HTR-8/SVneo (cell line): Measurements from ENCODE around the gene SPTBN1.
"Not testable (repeated sequence)": the region's sequence is repeated elsewhere in the genome, so short reads cannot be mapped to it uniquely, and the experiment has no call there.

Experiments used
- DNase-seq: peaks from one replicate; pipeline ENCODE4 v3.0.0; 2011; ENCODE audit warnings: low spot score, mixed read lengths; ENCODE audit not compliant: insufficient read length
- FAIRE-seq: peaks from 2 replicates; lab custom pipeline; 2011; peaks lifted over from hg19 to GRCh38; lab: Jason Lieb, UNC

The SPTBN1 gene

GRCh38 chr2:54466870-54467269, 10.7 kb downstream of the SPTBN1 start:
- no peak for FAIRE-seq
- DNase-seq = no peak

DNA sequence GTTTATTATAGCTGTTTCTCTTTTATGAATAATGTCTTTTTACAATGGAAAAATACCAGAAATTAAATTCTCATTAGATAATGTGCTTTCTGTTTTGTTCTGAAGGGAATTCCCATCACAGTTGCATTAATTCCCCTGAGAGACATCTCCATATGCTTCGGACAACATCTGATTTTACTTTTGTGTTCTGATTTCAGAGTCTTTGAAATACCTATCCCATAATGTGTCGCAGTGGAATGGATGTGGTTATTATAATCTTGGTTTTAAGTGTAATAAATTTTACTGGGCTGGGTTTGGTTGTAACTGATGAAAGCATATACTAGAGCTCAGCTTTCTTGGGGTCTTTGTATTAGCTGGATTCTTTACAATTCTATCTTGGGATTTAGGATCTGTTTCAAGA, 12.5 kb downstream of the SPTBN1 start:
- DNase-seq (no peak), FAIRE-seq (no peak)

GRCh38 chr2:54469484-54470053, 13.4 kb downstream of the SPTBN1 start:
- no peak for FAIRE-seq
- no peak for DNase-seq

- FAIRE-seq = no peak
- DNase-seq = peak; percentile 47
Measured at GRCh38 chr2:54470266-54470938, 14.3 kb downstream of the SPTBN1 start.

GRCh38 chr2:54471221-54471711, 15.1 kb downstream of the SPTBN1 start:
- peak; percentile 64 for DNase-seq
- peak; percentile 84 for FAIRE-seq

DNA sequence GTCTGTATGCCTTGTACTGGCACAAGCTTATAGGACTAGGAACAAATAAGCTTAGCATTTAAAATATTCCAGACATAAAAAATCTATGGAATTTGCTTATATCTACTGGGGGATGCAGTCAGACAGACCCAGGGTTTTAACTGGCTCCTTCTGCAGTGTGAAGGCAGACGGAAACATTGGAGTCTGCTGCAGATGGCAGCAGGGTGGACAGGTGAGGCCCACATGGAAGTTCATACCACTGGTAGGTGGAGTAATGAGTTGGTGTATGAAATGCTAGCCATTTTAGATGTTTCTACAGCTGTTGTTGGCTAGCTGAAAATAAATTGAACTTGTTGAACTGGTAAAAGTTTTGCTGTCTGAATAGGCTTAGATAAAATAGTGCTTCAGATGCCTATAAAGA, 17.7 kb downstream of the SPTBN1 start:
- no peak for FAIRE-seq
- no peak for DNase-seq

- DNase-seq (no peak), FAIRE-seq (no peak)
Measured at GRCh38 chr2:54475285-54475684, 19.2 kb downstream of the SPTBN1 start.

- FAIRE-seq (no peak), DNase-seq (no peak)
Measured at GRCh38 chr2:54475919-54476318, 19.8 kb downstream of the SPTBN1 start.

- no peak for DNase-seq
- no peak for FAIRE-seq
Measured at GRCh38 chr2:54476852-54477251, 20.7 kb downstream of the SPTBN1 start.

- FAIRE-seq (no peak), DNase-seq (no peak)
Measured at GRCh38 chr2:54477896-54478295, 21.8 kb downstream of the SPTBN1 start.

GRCh38 chr2:54478899-54479298, 22.8 kb downstream of the SPTBN1 start:
- no peak for FAIRE-seq

DNA sequence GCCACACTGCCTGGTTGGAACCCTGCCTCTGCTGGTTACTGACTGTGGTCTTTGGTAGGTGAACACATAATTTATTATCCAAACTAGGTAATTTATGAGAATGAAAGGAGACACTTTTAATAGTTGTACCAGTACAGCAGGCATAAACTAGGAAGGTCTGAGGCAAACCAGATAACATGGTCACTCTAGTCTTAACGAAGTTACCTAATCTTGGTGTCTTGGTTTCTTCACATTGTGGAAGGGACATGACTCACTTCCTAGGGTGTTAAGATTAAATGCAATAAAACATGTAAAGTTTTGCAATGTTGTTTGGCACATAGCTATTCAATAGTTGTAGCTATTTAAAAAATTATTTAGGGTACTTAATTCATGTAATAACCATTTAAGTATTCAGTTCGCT, 23.3 kb downstream of the SPTBN1 start:
- no peak for FAIRE-seq
- no peak for DNase-seq

More at GRCh38 chr2:54478899-54479298, 22.8 kb downstream of the SPTBN1 start:
- DNase-seq = no peak

GRCh38 chr2:54480025-54480424, 23.9 kb downstream of the SPTBN1 start:
- DNase-seq (no peak), FAIRE-seq (no peak)

DNA sequence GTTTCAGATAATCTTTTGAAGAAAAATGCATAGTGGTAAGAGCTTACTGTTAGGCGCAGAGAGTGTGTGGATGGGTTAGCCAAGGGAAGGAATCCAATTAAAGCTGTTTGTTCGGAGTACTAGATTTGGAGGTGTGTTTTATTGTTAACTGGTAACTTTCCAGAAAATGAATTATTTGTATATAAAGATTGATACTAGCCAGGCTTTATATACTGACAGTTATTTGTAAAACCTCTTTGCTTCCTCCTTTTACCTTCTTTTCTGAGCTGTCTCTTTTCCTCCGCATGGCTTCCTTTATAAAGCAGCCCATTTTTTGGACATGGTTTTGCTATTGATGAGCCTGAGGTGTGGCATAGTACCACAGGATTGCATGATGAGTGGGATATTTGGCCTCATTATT, 25.6 kb downstream of the SPTBN1 start:
- FAIRE-seq (no peak), DNase-seq (no peak)

DNA sequence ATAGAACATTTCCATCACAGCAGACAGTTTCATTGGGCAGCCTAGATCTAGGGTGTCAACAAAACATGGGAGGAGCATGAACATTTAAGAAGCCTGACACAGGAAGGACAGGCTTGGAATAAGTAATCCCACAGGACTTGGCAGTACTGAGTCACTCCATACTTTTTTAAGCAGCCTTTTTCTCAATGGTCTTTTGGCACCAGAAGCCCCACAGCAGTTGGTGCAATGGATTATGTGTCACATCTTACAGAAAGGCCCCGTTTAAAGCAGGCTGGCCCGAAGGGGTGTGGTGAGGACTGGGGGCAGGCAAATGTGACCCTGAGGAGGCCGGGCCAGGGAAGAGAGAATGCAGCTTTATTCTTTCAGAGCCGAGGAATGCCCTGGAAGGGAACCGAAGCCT, 26.6 kb downstream of the SPTBN1 start:
- FAIRE-seq = no peak
- peak; percentile 32 for DNase-seq

- peak; percentile 48 for DNase-seq
- no peak for FAIRE-seq
Measured at GRCh38 chr2:54483426-54483825, 27.3 kb downstream of the SPTBN1 start.

GRCh38 chr2:54485756-54486155, 29.6 kb downstream of the SPTBN1 start:
- DNase-seq, FAIRE-seq: not testable (repeated sequence)

- no peak for DNase-seq
- no peak for FAIRE-seq
Measured at GRCh38 chr2:54486766-54487165, 30.6 kb downstream of the SPTBN1 start.

GRCh38 chr2:54490863-54491262, 34.7 kb downstream of the SPTBN1 start:
- DNase-seq = no peak
- no peak for FAIRE-seq

- no peak for FAIRE-seq
- no peak for DNase-seq
Measured at GRCh38 chr2:54492335-54492734, 36.2 kb downstream of the SPTBN1 start.

DNA sequence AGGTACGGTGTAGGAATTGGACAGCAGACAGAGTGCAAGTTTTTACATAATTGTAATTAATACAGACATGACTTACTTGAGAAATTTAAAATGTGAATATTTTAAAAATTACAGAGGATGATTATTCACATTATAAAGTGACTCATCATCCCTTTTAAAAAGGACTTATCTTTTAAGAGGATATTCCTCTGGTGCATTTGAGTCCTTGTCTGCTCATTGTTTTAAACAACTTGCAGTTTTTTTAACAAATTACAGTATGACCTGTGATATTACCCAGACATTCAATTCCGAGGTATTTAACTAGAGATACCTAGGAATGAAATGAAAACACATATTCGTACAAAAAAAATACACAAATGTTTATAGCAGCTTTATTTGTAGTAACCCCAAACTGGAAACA, 38.0 kb downstream of the SPTBN1 start:
- no peak for DNase-seq
- no peak for FAIRE-seq

GRCh38 chr2:54496920-54497319, 40.8 kb downstream of the SPTBN1 start:
- no peak for DNase-seq
- FAIRE-seq = no peak
